ENCODE measurements around the gene BCL2L2. TPM values are rescaled to one million over a fixed set of nuclear protein-coding genes. Genes with fewer than 3 reads are reported as not detected.

BCL2L2 gene
- total RNA-seq, 1 donor from 2014 or later, result 22.5 TPM

- no peak for TF ChIP-seq CTCF (conservative IDR thresholded peaks at IDR 0.05)
- DNase-seq (ENCODE audit: extremely low spot score, unreplicated experiment), result no peak
- Mint-ChIP-seq H3K4me3 (no peak overlapping the region), H3K36me3 (peaks cover 24% of the 10 kb centered on the region), H3K27me3 (no peaks in the 10 kb centered on the region), H3K4me1 (ENCODE audit: unreplicated experiment) (peaks cover 21% of the 10 kb centered on the region), H3K27ac (no peak overlapping the region), H3K9me3 (no peaks in the 10 kb centered on the region)
Observed at GRCh38 chr14:23359722-23360447, 53.3 kb downstream of the BCL2L2 start.

- peaks cover 24% of the 10 kb centered on the region for H3K36me3 Mint-ChIP-seq
- no peak for DNase-seq (ENCODE audit: extremely low spot score, unreplicated experiment)
- no peak for TF ChIP-seq CTCF (conservative IDR thresholded peaks at IDR 0.05)
- peaks cover 21% of the 10 kb centered on the region for H3K4me1 Mint-ChIP-seq (ENCODE audit: unreplicated experiment)
- no peaks in the 10 kb centered on the region for H3K27me3 Mint-ChIP-seq
- H3K9me3 Mint-ChIP-seq, result no peaks in the 10 kb centered on the region
- H3K4me3 Mint-ChIP-seq, result no peak overlapping the region
- no peak overlapping the region for H3K27ac Mint-ChIP-seq
Observed at GRCh38 chr14:23360496-23360895, 53.9 kb downstream of the BCL2L2 start.

- H3K4me1 Mint-ChIP-seq (ENCODE audit: unreplicated experiment), result peaks cover 21% of the 10 kb centered on the region
- no peak for DNase-seq (ENCODE audit: extremely low spot score, unreplicated experiment)
- peaks cover 20% of the 10 kb centered on the region for H3K36me3 Mint-ChIP-seq
- H3K9me3 Mint-ChIP-seq, result no peaks in the 10 kb centered on the region
- TF ChIP-seq CTCF (conservative IDR thresholded peaks at IDR 0.05), result no peak
- H3K27ac Mint-ChIP-seq, result peak overlapping the region; percentile 11
- H3K27me3 Mint-ChIP-seq, result no peaks in the 10 kb centered on the region
- H3K4me3 Mint-ChIP-seq, result peak overlapping the region; percentile 63
Observed at GRCh38 chr14:23361320-23361719, 54.7 kb downstream of the BCL2L2 start.

Other genes starting within 250 kb of the BCL2L2 start
- 7.9 and 20.4 TPM in 2 replicates for gene CDH24, start 249.3 kb upstream of the BCL2L2 start, total RNA-seq (ENCODE audit: low replicate concordance)
- 214 and 342 TPM in 2 replicates for gene ACIN1, start 211.7 kb upstream of the BCL2L2 start, total RNA-seq (ENCODE audit: low replicate concordance)
- gene C14orf119, start 211.3 kb upstream of the BCL2L2 start, total RNA-seq (ENCODE audit: low replicate concordance), result 53.0 and 67.2 TPM in 2 replicates
- gene CIROP, start 201.8 kb upstream of the BCL2L2 start, total RNA-seq (ENCODE audit: low replicate concordance), result 0.19 and 0.40 TPM in 2 replicates
- gene CEBPE, start 187.6 kb upstream of the BCL2L2 start, total RNA-seq (ENCODE audit: low replicate concordance), result not detected in 2 replicates
- 56.1 and 56.7 TPM in 2 replicates for gene SLC7A8, start 123.2 kb upstream of the BCL2L2 start, total RNA-seq (ENCODE audit: low replicate concordance)
- not detected in 2 replicates for gene RNF212B, start 68.9 kb upstream of the BCL2L2 start, total RNA-seq (ENCODE audit: low replicate concordance)
- gene HOMEZ, start 20.7 kb upstream of the BCL2L2 start, total RNA-seq (ENCODE audit: low replicate concordance), result 15.9 and 19.5 TPM in 2 replicates
- gene PPP1R3E, start 4.0 kb upstream of the BCL2L2 start, total RNA-seq (ENCODE audit: low replicate concordance), result 10.1 and 16.7 TPM in 2 replicates
- 202 and 337 TPM in 2 replicates for gene PABPN1, start 14.6 kb downstream of the BCL2L2 start, total RNA-seq (ENCODE audit: low replicate concordance)
- gene SLC22A17, start 46.1 kb downstream of the BCL2L2 start, total RNA-seq (ENCODE audit: low replicate concordance), result 16.8 and 52.5 TPM in 2 replicates
- gene EFS, start 58.3 kb downstream of the BCL2L2 start, total RNA-seq (ENCODE audit: low replicate concordance), result 41.0 and 59.3 TPM in 2 replicates
- gene IL25, start 66.0 kb downstream of the BCL2L2 start, total RNA-seq (ENCODE audit: low replicate concordance), result not detected in 2 replicates
- 0.19 TPM in 1 of 2 replicates, not detected in the other for gene CMTM5, start 70.2 kb downstream of the BCL2L2 start, total RNA-seq (ENCODE audit: low replicate concordance)
- gene MYH6, start 101.4 kb downstream of the BCL2L2 start, total RNA-seq (ENCODE audit: low replicate concordance), result 0.24 and 0.50 TPM in 2 replicates
- 0.14 TPM in 1 of 2 replicates, not detected in the other for gene MYH7, start 128.8 kb downstream of the BCL2L2 start, total RNA-seq (ENCODE audit: low replicate concordance)
- gene NGDN, start 162.9 kb downstream of the BCL2L2 start, total RNA-seq (ENCODE audit: low replicate concordance), result 36.5 and 51.1 TPM in 2 replicates
- gene ZFHX2, start 244.9 kb downstream of the BCL2L2 start, total RNA-seq (ENCODE audit: low replicate concordance), result 5.6 and 11.1 TPM in 2 replicates
- gene THTPA, start 249.4 kb downstream of the BCL2L2 start, total RNA-seq (ENCODE audit: low replicate concordance), result 14.3 and 16.4 TPM in 2 replicates

Measured in type B pancreatic cell (in vitro differentiated cells).